K562 (cell line): Measurements from ENCODE around the gene PLAAT4. TPM values are rescaled to one million over a fixed set of nuclear protein-coding genes. Genes with fewer than 3 reads are reported as not detected.

Experiments used
- AFF4 ChIP-seq: sonication (generic); formaldehyde crosslinking; IDR thresholded peaks from 2 replicates; pipeline ENCODE4 v1.8.0; 2023; ENCODE audit warnings: mild to moderate bottlenecking, missing genetic modification reagents
- ARID1B ChIP-seq: fragments of 450-650 bp; IDR thresholded peaks from 2 replicates; pipeline ENCODE4 v1.6.1; 2016; ENCODE audit warnings: antibody characterized with exemption, mild to moderate bottlenecking, inconsistent platforms
- ARNT ChIP-seq, 2 experiments: fragments of 450-650 bp; IDR thresholded peaks; 2 replicates each; pipeline ENCODE4 v1.6.1; 2016; ENCODE audit warnings: mild to moderate bottlenecking in 1 of 2
- ATF2 ChIP-seq: sonication (generic); formaldehyde crosslinking; IDR thresholded peaks from 2 replicates; pipeline ENCODE4 v1.8.1; 2022; ENCODE audit warnings: missing genetic modification reagents
- BMI1 ChIP-seq: fragments of 150-350 bp; IDR thresholded peaks from 2 replicates; pipeline ENCODE4 v1.6.1; 2014; ENCODE audit warnings: low read length
- BRF1 ChIP-seq: IDR thresholded peaks from 3 replicates; pipeline ENCODE4 v1.6.1; 2011; ENCODE audit warnings: borderline replicate concordance, mild to moderate bottlenecking; ENCODE audit not compliant: insufficient read length; ENCODE audit errors: extremely low read depth
- CEBPB ChIP-seq: fragments of 450-650 bp; IDR thresholded peaks from 2 replicates; pipeline ENCODE4 v1.6.1; 2016; ENCODE audit warnings: missing genetic modification characterization, missing compliant biosample characterization
- ELF1 ChIP-seq: fragments of 200-800 bp; sonication (Bioruptor generic); IDR thresholded peaks from 2 replicates; pipeline ENCODE4 v1.6.1; 2016; ENCODE audit warnings: missing genetic modification characterization, missing compliant biosample characterization
- ERF ChIP-seq: fragments of 450-650 bp; formaldehyde crosslinking; IDR thresholded peaks from 2 replicates; pipeline ENCODE4 v1.4.0; 2020; ENCODE audit warnings: mild to moderate bottlenecking, mixed read lengths
- JUN ChIP-seq, 2 experiments: sonication (generic) in 1 of 2; formaldehyde crosslinking in 1 of 2; IDR thresholded peaks; 2 replicates each; pipeline versions ENCODE4 v1.6.1 to v1.8.0; 2012 to 2022; ENCODE audit warnings: borderline replicate concordance in 2 of 2, mild to moderate bottlenecking in 2 of 2, improper control_type of control experiment in 1 of 2, low read depth in 1 of 2, low read length in 1 of 2, missing genetic modification reagents in 1 of 2
- LEF1 ChIP-seq: fragments of 450-650 bp; IDR thresholded peaks from 2 replicates; pipeline ENCODE4 v1.6.1; 2016; ENCODE audit warnings: mild to moderate bottlenecking
- MEF2D ChIP-seq: conservative IDR thresholded peaks from 2 replicates; pipeline ENCODE4 v1.6.1; 2016; ENCODE audit warnings: low read depth, missing genetic modification characterization, missing compliant biosample characterization
- MLX ChIP-seq, 2 experiments: fragments of 450-650 bp in 1 of 2; sonication (generic) in 1 of 2; formaldehyde crosslinking; conservative IDR thresholded peaks; 2 replicates each; pipeline versions ENCODE4 v1.4.0 to v1.8.1; 2020 to 2022; ENCODE audit warnings: mild to moderate bottlenecking in 1 of 2, missing genetic modification reagents in 1 of 2
- MYBL2 ChIP-seq, 2 experiments: fragments of 450-650 bp in 1 of 2; sonication (generic) in 1 of 2; formaldehyde crosslinking in 1 of 2; IDR thresholded peaks; 2 replicates each; pipeline versions ENCODE4 v1.6.1 to v1.8.1; 2017 to 2022; ENCODE audit warnings: borderline replicate concordance in 1 of 2, inconsistent platforms in 1 of 2, low read depth in 1 of 2, mild to moderate bottlenecking in 1 of 2, missing genetic modification reagents in 1 of 2, moderate library complexity in 1 of 2
- RBBP5 ChIP-seq: fragments of 200-600 bp; sonication (generic); IDR thresholded peaks from 2 replicates; pipeline ENCODE4 v1.6.1; 2012; ENCODE audit warnings: borderline replicate concordance, mild to moderate bottlenecking, low read length, control low read depth, inconsistent platforms; ENCODE audit not compliant: insufficient read depth, poor library complexity, severe bottlenecking
- SAFB2 ChIP-seq: fragments of 200-400 bp; formaldehyde crosslinking; IDR thresholded peaks from 2 replicates; pipeline ENCODE4 v1.6.1; 2018; ENCODE audit warnings: borderline replicate concordance, low read length, low read depth, moderate library complexity; ENCODE audit not compliant: severe bottlenecking
- STAT5B ChIP-seq: fragments of 250-450 bp; sonication (Bioruptor Pico); IDR thresholded peaks from 2 replicates; pipeline ENCODE4 v1.8.0; 2021; ENCODE audit warnings: mild to moderate bottlenecking, inconsistent platforms
- THRAP3 ChIP-seq: fragments of 450-650 bp; IDR thresholded peaks from 2 replicates; pipeline ENCODE4 v1.6.1; 2016; ENCODE audit warnings: mild to moderate bottlenecking, inconsistent platforms, borderline replicate concordance
- ZNF174 ChIP-seq: fragments of 250-450 bp; sonication (Bioruptor Pico); IDR thresholded peaks from 2 replicates; pipeline ENCODE4 v1.4.0; 2020; ENCODE audit warnings: mild to moderate bottlenecking
- ZNF24 ChIP-seq: fragments of 450-650 bp; IDR thresholded peaks from 2 replicates; pipeline ENCODE4 v1.6.1; 2016
- ZNF253 ChIP-seq: fragments of 250-450 bp; sonication (Bioruptor Pico); conservative IDR thresholded peaks from 2 replicates; pipeline ENCODE4 v1.6.1; 2021; ENCODE audit warnings: mild to moderate bottlenecking
- ZNF311 ChIP-seq: fragments of 250-450 bp; sonication (Bioruptor Pico); IDR thresholded peaks from 2 replicates; pipeline ENCODE4 v1.4.0; 2020; ENCODE audit warnings: mild to moderate bottlenecking, moderate library complexity
- ZNF384 ChIP-seq: IDR thresholded peaks from 2 replicates; pipeline ENCODE4 v1.6.1; 2012; ENCODE audit warnings: low read depth, low read length, improper control_type of control experiment
- polyA plus RNA-seq, 8 experiments: library from polyadenylated mRNA; depleted of rRNA in 4 of 8; stranded (reverse) in 5 of 8; unstranded in 3 of 8; fragments of >200 nt; fragmentation: Nextera tagmentation in 2 of 8; fragmentation: Illumina TruSeq in 1 of 8; extraction: Ambion mirVana in 2 of 8; extraction: Trizol in 1 of 8; gene quantifications; 2 replicates each; pipeline versions ENCODE4 v1.2.1 to v1.2.3, GENCODE V29; 2011 to 2014; ENCODE audit warnings: inconsistent platforms in 1 of 8, missing spikeins in 1 of 8
- total RNA-seq, 7 experiments: library from RNA; depleted of rRNA in 6 of 7; stranded (reverse); fragments of >200 nt in 6 of 7; fragmentation: Illumina TruSeq in 2 of 7; extraction: Trizol in 2 of 7; gene quantifications; 2 replicates each; pipeline versions ENCODE4 v1.2.1 to v1.2.3, GENCODE V29; 2011 to 2021; ENCODE audit warnings: low replicate concordance in 1 of 7

PLAAT4 gene
- total and polyA plus RNA-seq, 9 of the 15 experiments (the other 6 are each of a cell fraction or from before 2014, with no cell fraction given), result 0.54 to 3.0 (median 1.3) TPM; not detected in 1

DNA sequence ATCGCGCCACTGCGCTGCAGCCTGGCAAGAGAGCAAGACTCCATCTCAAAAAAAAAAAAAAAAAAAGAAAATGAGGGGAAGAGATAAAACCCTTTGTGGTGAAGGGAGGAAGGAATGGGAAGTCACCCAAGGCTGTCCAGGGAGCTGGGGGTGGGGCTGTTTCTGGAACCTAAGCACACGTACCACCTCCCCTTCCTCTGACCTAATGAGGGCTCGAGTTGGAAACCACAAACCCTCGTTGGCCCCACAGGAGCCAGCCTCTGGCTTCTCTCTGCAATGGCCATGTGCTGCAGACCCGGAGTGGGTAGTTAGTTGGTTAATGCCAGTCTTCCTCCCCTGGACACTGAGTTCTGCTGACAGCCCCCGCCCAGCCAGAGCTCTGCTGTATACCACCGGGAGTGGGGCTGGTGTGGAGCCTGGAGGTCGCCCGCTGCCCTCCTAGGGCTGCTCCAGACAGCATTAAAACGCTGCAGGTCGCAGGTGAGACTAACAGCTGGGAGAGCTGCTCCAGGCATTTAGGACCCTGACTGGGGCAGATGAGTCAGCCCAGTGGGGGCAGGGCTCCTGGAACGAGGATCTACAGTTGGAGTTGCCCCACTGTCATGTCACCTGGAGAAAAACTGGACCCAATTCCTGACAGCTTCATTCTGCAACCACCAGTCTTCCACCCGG, 30.6 kb upstream of the PLAAT4 start, which contains the start of gene LGALS12 (continued):
- no peak for TF ChIP-seq LEF1
- TF ChIP-seq CEBPB, result no peak
- TF ChIP-seq THRAP3, result no peak
- TF ChIP-seq ARID1B, result peak; percentile 45
- TF ChIP-seq MYBL2 (IDR thresholded peaks at IDR 0.05; ENCODE audit: low read depth), result no peak
- no peak for TF ChIP-seq MYBL2 (CRISPR knock-in tag; IDR thresholded peaks at IDR 0.05; ENCODE audit: borderline replicate concordance)
- TF ChIP-seq JUN (IDR thresholded peaks at IDR 0.05; ENCODE audit: borderline replicate concordance, low read depth, low read length), result peak; percentile 60; the same call in 1 of the 2 replicates
- no peak for TF ChIP-seq JUN (CRISPR knock-in tag; IDR thresholded peaks at IDR 0.05; ENCODE audit: borderline replicate concordance)
- TF ChIP-seq ATF2 (CRISPR knock-in tag), result no peak
- peak; percentile 91 for TF ChIP-seq ZNF384
- TF ChIP-seq ZNF253 (CRISPR knock-in tag), result no peak
- no peak for TF ChIP-seq ELF1 (tag)
- TF ChIP-seq BRF1, result no peak
- no peak for TF ChIP-seq ZNF24
- TF ChIP-seq SAFB2, result no peak
- TF ChIP-seq ZNF311, result no peak
- TF ChIP-seq RBBP5, result peak; percentile 59
- no peak for TF ChIP-seq AFF4 (CRISPR knock-in tag)
- TF ChIP-seq MEF2D (tag), result no peak; the same call in 1 of the 2 replicates
- no peak for TF ChIP-seq ERF
- no peak for TF ChIP-seq ZNF174 (CRISPR knock-in tag)
- TF ChIP-seq ARNT (IDR thresholded peaks at IDR 0.05), result no peak
- TF ChIP-seq BMI1, result no peak
- TF ChIP-seq STAT5B (CRISPR knock-in tag), result no peak
- TF ChIP-seq MLX (CRISPR knock-in tag; conservative IDR thresholded peaks at IDR 0.05), result no peak
